Smooth muscle cell (in vitro differentiated cells): ENCODE measurements around the gene CA5A. TPM values are rescaled to one million over a fixed set of nuclear protein-coding genes. Genes with fewer than 3 reads are reported as not detected.

ENCODE experiments used
- DNase-seq: peaks from one replicate; lab custom pipeline; 2025; ENCODE audit not compliant: unreplicated experiment; lab: John Stamatoyannopoulos, UW
- H2AFZ ChIP-seq: fragments of 200-600 bp; sonication (generic); 2 replicates; pipeline ENCODE4 v1.6.0; 2016; ENCODE audit warnings: antibody characterized with exemption, low read depth, mild to moderate bottlenecking
- H3F3A ChIP-seq: fragments of 200-600 bp; sonication (generic); 2 replicates; pipeline ENCODE4 v1.6.0; 2017; ENCODE audit warnings: antibody characterized with exemption, low read depth
- H3K27ac ChIP-seq: fragments of 200-600 bp; sonication (generic); 2 replicates; pipeline ENCODE4 v1.5.1; 2016; ENCODE audit warnings: low read depth, mild to moderate bottlenecking
- H3K27me3 ChIP-seq: fragments of 200-600 bp; sonication (generic); 2 replicates; pipeline ENCODE4 v1.6.1; 2016; ENCODE audit warnings: low read depth, mild to moderate bottlenecking
- H3K36me3 ChIP-seq: fragments of 200-600 bp; sonication (generic); 2 replicates; pipeline ENCODE4 v1.5.1; 2016; ENCODE audit warnings: low read depth
- H3K4me1 ChIP-seq: fragments of 200-600 bp; sonication (generic); 2 replicates; pipeline ENCODE4 v1.5.1; 2016; ENCODE audit warnings: low read depth
- H3K4me2 ChIP-seq: fragments of 200-600 bp; sonication (generic); 2 replicates; pipeline ENCODE4 v1.6.0; 2016; ENCODE audit warnings: mild to moderate bottlenecking
- H3K4me3 ChIP-seq: fragments of 200-600 bp; sonication (generic); 2 replicates; pipeline ENCODE4 v1.5.1; 2016; ENCODE audit warnings: mild to moderate bottlenecking
- H3K79me2 ChIP-seq: fragments of 200-600 bp; sonication (generic); 2 replicates; pipeline ENCODE4 v1.6.0; 2016; ENCODE audit warnings: low read depth, mild to moderate bottlenecking
- H3K9ac ChIP-seq: fragments of 200-600 bp; sonication (generic); 2 replicates; pipeline ENCODE4 v1.6.0; 2016; ENCODE audit warnings: low read depth
- H3K9me3 ChIP-seq: fragments of 200-600 bp; sonication (generic); replicated peaks from 2 replicates; pipeline ENCODE4 v1.5.1; 2016; ENCODE audit warnings: low read depth
- H4K20me1 ChIP-seq: fragments of 200-600 bp; sonication (generic); 2 replicates; pipeline ENCODE4 v1.6.0; 2016; ENCODE audit warnings: low read depth
- WGBS: methylation state at CpG from one replicate; pipeline ENCODE4 v1.1.7; 2016; ENCODE audit warnings: low lambda C conversion rate; 5-methylcytosine and 5-hydroxymethylcytosine counted together
- polyA plus RNA-seq: library from polyadenylated mRNA; unstranded; fragments of >200 nt; fragmentation: Nextera tagmentation; extraction: Ambion mirVana; gene quantifications from 2 replicates; pipeline ENCODE4 v1.2.1, GENCODE V29; 2016
- total RNA-seq: library from RNA; depleted of rRNA; stranded (reverse); fragments of >200 nt; gene quantifications from 2 replicates; pipeline ENCODE4 v1.2.3, GENCODE V29; 2014
- TF ChIP-seq, protein P1 (sequence below): fragments of 200-600 bp; sonication (generic); IDR thresholded peaks from 2 replicates; pipeline ENCODE4 v1.5.1; 2017; ENCODE audit warnings: borderline replicate concordance, mild to moderate bottlenecking, antibody characterized with exemption; ENCODE audit not compliant: insufficient read depth, poor library complexity, severe bottlenecking

The CA5A gene
- total and polyA plus RNA-seq, 2 experiments from 2014 or later, result not detected

- Histone ChIP-seq H3K4me2 (no peak overlapping the region), H3F3A (no peaks in the 10 kb centered on the region), H3K27me3 (no peaks in the 10 kb centered on the region), H3K9ac (no peak overlapping the region), H3K4me3 (no peak overlapping the region), H3K36me3 (no peaks in the 10 kb centered on the region), H3K4me1 (no peaks in the 10 kb centered on the region), H3K27ac (no peak overlapping the region), H3K9me3 (no peaks in the 10 kb centered on the region), H3K79me2 (peaks cover 8% of the 10 kb centered on the region), H4K20me1 (peaks cover 5% of the 10 kb centered on the region), H2AFZ (no peak overlapping the region)
- DNase-seq, result no peak
- WGBS, result 83% methylated on average over 8 of the region's 8 CpGs
- TF ChIP-seq, protein P1, sequence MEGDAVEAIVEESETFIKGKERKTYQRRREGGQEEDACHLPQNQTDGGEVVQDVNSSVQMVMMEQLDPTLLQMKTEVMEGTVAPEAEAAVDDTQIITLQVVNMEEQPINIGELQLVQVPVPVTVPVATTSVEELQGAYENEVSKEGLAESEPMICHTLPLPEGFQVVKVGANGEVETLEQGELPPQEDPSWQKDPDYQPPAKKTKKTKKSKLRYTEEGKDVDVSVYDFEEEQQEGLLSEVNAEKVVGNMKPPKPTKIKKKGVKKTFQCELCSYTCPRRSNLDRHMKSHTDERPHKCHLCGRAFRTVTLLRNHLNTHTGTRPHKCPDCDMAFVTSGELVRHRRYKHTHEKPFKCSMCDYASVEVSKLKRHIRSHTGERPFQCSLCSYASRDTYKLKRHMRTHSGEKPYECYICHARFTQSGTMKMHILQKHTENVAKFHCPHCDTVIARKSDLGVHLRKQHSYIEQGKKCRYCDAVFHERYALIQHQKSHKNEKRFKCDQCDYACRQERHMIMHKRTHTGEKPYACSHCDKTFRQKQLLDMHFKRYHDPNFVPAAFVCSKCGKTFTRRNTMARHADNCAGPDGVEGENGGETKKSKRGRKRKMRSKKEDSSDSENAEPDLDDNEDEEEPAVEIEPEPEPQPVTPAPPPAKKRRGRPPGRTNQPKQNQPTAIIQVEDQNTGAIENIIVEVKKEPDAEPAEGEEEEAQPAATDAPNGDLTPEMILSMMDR, result no peak
Observed at GRCh38 chr16:87979352-87979751, 43.0 kb upstream of the CA5A start.

DNA sequence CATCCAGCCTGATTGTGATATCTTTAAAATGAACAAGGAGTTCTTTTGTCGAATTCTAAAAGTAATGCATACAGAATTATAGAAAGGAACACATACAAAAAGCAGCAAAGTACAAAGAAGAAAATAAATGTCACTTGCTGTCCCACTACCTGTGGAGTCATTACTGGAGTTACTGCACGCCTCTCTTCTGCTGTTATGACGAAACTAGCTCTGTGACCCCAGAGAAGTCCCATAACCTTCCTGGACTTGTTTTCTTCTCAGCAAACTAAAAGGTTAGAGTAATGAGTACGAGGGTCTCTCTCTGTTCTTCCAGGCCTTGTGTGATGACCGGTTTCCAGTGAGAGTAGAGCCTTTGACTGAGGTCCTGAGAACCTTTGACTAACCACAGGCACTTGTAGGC is 41.8 kb upstream of the CA5A start:
- Histone ChIP-seq H3K4me3 (no peak overlapping the region), H3K36me3 (no peaks in the 10 kb centered on the region), H3F3A (no peaks in the 10 kb centered on the region), H3K9ac (no peak overlapping the region), H4K20me1 (peaks cover 5% of the 10 kb centered on the region), H3K4me1 (no peaks in the 10 kb centered on the region), H3K9me3 (no peaks in the 10 kb centered on the region), H2AFZ (no peak overlapping the region), H3K27ac (no peak overlapping the region), H3K27me3 (no peaks in the 10 kb centered on the region), H3K4me2 (no peak overlapping the region), H3K79me2 (peaks cover 20% of the 10 kb centered on the region)
- no peak for DNase-seq
- WGBS, result 76% methylated on average over 5 of the region's 5 CpGs
- TF ChIP-seq, protein P1, result no peak

- Histone ChIP-seq H3K4me3 (no peak overlapping the region), H3K9me3 (peaks cover 2% of the 10 kb centered on the region), H4K20me1 (peaks cover 5% of the 10 kb centered on the region), H3K4me2 (no peak overlapping the region), H3K79me2 (peaks cover 35% of the 10 kb centered on the region), H3K27ac (no peak overlapping the region), H3K27me3 (no peaks in the 10 kb centered on the region), H3K4me1 (no peaks in the 10 kb centered on the region), H3F3A (no peaks in the 10 kb centered on the region), H3K36me3 (peaks cover 8% of the 10 kb centered on the region), H3K9ac (no peak overlapping the region), H2AFZ (no peak overlapping the region)
- no peak for DNase-seq
- 73% methylated on average over 3 of the region's 3 CpGs for WGBS
- TF ChIP-seq, protein P1, result no peak
Observed at GRCh38 chr16:87976665-87977064, 40.3 kb upstream of the CA5A start.

- no peak overlapping the region for H3K4me3 ChIP-seq
- H3K27me3 ChIP-seq, result no peaks in the 10 kb centered on the region
- DNase-seq, result no peak
- no peak overlapping the region for H3K27ac ChIP-seq
- WGBS, result 89% methylated on average over 9 of the region's 9 CpGs
- H3K79me2 ChIP-seq, result peaks cover 49% of the 10 kb centered on the region
- H2AFZ ChIP-seq, result no peak overlapping the region
- no peak overlapping the region for H3K4me2 ChIP-seq
- H3K9me3 ChIP-seq, result peaks cover 9% of the 10 kb centered on the region
- peaks cover 8% of the 10 kb centered on the region for H3K36me3 ChIP-seq
- H4K20me1 ChIP-seq, result peaks cover 5% of the 10 kb centered on the region
- TF ChIP-seq, protein P1, result no peak
- no peaks in the 10 kb centered on the region for H3K4me1 ChIP-seq
- H3K9ac ChIP-seq, result no peak overlapping the region
- H3F3A ChIP-seq, result peaks cover 4% of the 10 kb centered on the region
Observed at GRCh38 chr16:87974178-87974577, 37.8 kb upstream of the CA5A start.
